GM19351 (cell line): ENCODE results near the gene LHX6.
A peak's percentile ranks its signal among the peaks of the same experiment; 100 is the strongest.

Experiments used
- ATAC-seq: cut with Tn5 transposase; IDR thresholded peaks from one replicate; pipeline ENCODE4 v1.9.1; 2021; ENCODE audit warnings: mild to moderate bottlenecking, moderate library complexity; ENCODE audit not compliant: unreplicated experiment

The LHX6 gene

GRCh38 chr9:122158202-122158601, 70.6 kb downstream of the LHX6 start:
- ATAC-seq, result peak; percentile 65

GRCh38 chr9:122155796-122156195, 73.0 kb downstream of the LHX6 start:
- no peak for ATAC-seq
